Heart left ventricle (tissue), 13 donors: ENCODE results near the gene SPATA3.

ENCODE experiments used
- POLR2A ChIP-seq, 2 donors: fragments of 450-650 bp; IDR thresholded peaks; one replicate each; pipeline ENCODE4 v1.6.1; 2017; ENCODE audit warnings: antibody characterized with exemption in 2 of 2, mild to moderate bottlenecking in 2 of 2, moderate library complexity in 2 of 2
- TF ChIP-seq, protein P1 (sequence below), 12 donors: fragments of 200-600 bp; sonication (generic) in 4 of 12; IDR thresholded peaks; one replicate each; pipeline versions ENCODE4 v1.5.0 to v1.8.0; 2018 to 2022; ENCODE audit warnings: antibody characterized with exemption in 12 of 12, mild to moderate bottlenecking in 5 of 12
- donor health status: ischemic (EF 13 %, LVEDD 7.1; RV severe dilation, severe dysfunction).
- donor health status: DM: no; HTN: yes; CAD: no.
- donor health status: DM: no; HTN: no; CAD: no.
- donor health status: ischemic (EF 25% LVEDD 6.9; RV normal size, moderate dysfunction).
- donor health status: ischemic (EF 25% LVEDD 5.7; RV mildly dilated, moderate dysfunction).
- donor health status: ischemic (EF 35%, LVEDD 5.7; RV mildly dilated, moderate dysfunction).
- donor health status: nonischemic (EF 11% LVEDD 7.7; RV severe dilation, severe dysfunction).
- donor health status: DM: yes; HTN: yes; CAD: no.
- donor health status: PGD.
- donor health status: ischemic (EF 29% LVEDD 5.4; RV normal size, mild dysfunction).
- donor health status: nonischemic (EF 23%, LVEDD 6.1; RV moderate dilation, normal function).

DNA sequence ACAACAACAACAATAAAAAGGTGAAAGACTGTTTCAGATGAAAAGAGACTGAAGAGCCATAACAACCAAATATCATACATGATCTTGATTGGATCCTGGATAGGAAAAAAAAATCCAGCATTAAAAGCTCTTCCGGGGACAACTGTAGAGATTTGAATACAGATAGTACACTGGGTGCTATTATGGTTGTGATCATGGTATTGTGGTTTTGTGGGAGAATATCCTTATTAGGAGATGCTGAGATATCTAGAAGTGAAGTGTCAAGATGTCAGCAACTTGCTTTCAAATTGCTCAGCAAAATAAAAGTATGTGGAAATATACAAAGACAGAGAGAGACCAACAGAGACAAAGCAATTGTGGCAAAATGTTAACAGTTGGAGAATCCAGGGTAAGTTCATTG lies 15.5 kb upstream of the SPATA3 start:
- TF ChIP-seq, protein P1, sequence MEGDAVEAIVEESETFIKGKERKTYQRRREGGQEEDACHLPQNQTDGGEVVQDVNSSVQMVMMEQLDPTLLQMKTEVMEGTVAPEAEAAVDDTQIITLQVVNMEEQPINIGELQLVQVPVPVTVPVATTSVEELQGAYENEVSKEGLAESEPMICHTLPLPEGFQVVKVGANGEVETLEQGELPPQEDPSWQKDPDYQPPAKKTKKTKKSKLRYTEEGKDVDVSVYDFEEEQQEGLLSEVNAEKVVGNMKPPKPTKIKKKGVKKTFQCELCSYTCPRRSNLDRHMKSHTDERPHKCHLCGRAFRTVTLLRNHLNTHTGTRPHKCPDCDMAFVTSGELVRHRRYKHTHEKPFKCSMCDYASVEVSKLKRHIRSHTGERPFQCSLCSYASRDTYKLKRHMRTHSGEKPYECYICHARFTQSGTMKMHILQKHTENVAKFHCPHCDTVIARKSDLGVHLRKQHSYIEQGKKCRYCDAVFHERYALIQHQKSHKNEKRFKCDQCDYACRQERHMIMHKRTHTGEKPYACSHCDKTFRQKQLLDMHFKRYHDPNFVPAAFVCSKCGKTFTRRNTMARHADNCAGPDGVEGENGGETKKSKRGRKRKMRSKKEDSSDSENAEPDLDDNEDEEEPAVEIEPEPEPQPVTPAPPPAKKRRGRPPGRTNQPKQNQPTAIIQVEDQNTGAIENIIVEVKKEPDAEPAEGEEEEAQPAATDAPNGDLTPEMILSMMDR (IDR thresholded peaks at IDR 0.05) = no peak
- TF ChIP-seq POLR2A (IDR thresholded peaks at IDR 0.05) = no peak
